Thyroid gland (tissue), 4 donors: ENCODE results near the gene KRTAP5-2.

Experiments used
- CTCF ChIP-seq, 6 experiments: fragments of 200-600 bp in 3 of 6; fragments of 450-650 bp in 3 of 6; sonication (generic) in 3 of 6; IDR thresholded peaks; one replicate each; pipeline ENCODE4 v1.5.1; 2016 to 2019; ENCODE audit warnings: antibody characterized with exemption in 6 of 6, mild to moderate bottlenecking in 2 of 6, inconsistent platforms in 1 of 6, moderate library complexity in 1 of 6
- POLR2A ChIP-seq, 2 donors: fragments of 450-650 bp; IDR thresholded peaks; one replicate each; pipeline ENCODE4 v1.6.1; 2017; ENCODE audit warnings: antibody characterized with exemption in 2 of 2, mild to moderate bottlenecking in 2 of 2, moderate library complexity in 1 of 2

DNA sequence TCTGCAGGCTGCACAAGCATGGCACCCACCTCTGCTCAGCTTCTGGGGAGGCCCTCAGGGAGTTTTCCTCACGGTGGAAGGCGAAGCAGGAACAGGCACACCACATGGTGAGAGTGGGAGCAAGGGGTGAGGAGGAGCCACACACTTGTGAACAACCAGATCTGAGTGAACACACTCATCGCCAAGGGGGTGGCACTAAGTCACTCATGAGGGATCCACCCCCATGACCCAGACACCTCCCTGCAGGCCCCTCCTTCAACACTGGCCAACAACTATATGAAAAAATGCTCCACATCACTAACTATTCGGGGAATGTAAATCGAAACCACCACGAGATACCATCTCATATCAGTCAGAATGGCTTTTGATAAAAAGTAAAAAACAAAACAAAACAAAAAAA lies 722 bp upstream of the KRTAP5-2 start:
- TF ChIP-seq CTCF (IDR thresholded peaks at IDR 0.05) (no peak), POLR2A (IDR thresholded peaks at IDR 0.05) (no peak)
